Erythroblast (primary cell): ENCODE data around the gene MBD2.

Experiments
- GATA1 ChIP-seq: IDR thresholded peaks from 2 replicates; pipeline ENCODE4 v1.6.1; 2011; ENCODE audit warnings: low read depth, mild to moderate bottlenecking, control low read depth, low read length, moderate library complexity
- POLR2A ChIP-seq: IDR thresholded peaks from 2 replicates; pipeline ENCODE4 v1.6.1; 2011; ENCODE audit warnings: mild to moderate bottlenecking, low read length

DNA sequence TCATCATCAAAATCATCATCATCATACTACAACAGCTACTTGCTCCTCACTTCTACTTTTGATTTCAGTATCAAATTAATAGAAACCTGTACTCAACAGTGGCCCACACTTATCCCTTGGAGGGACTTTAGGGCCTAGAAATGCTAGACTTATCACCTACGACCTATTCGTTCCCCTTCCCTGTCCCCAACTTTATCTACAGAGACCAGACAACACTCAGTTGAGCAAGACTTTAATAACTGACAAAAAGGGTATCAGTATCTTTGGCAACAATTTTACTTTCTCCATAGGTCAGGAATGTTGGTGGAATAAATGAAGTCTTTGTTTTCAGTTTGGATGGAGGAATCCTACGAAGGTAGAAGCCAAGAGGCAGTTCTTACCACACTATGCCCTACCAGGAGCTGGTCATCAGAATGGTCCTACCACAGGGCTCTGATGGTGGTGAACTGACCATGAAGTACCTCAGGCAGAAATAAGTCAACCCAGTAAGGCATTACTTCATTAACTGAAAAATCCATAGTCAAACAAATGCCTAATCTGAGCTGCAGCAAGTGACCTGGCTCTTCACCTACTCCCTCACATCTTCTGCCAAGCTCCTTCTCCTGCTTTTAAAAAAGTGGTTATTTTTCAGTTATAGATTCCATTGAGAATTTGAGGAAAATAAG lies 26.6 kb downstream of the MBD2 start:
- TF ChIP-seq POLR2A: no peak
- no peak for TF ChIP-seq GATA1
